Kidney epithelial cell (primary cell): Measurements from ENCODE around the gene C9orf72. TPM values are rescaled to one million over a fixed set of nuclear protein-coding genes. Genes with fewer than 3 reads are reported as not detected.
"Not testable (repeated sequence)": the region's sequence is repeated elsewhere in the genome, so short reads cannot be mapped to it uniquely, and the experiment has no call there.

Experiments
- DNase-seq: peaks from one replicate; pipeline ENCODE4 v3.0.0-alpha.2; 2010; ENCODE audit warnings: low read depth
- H3K27me3 ChIP-seq: 2 replicates; pipeline ENCODE4 v1.6.0; 2011; ENCODE audit warnings: low read length; ENCODE audit not compliant: control insufficient read depth, insufficient read depth
- H3K36me3 ChIP-seq: 2 replicates; pipeline ENCODE4 v1.5.1; 2011; ENCODE audit warnings: low read length; ENCODE audit not compliant: control insufficient read depth, insufficient read depth
- H3K4me3 ChIP-seq: 2 replicates; pipeline ENCODE4 v1.5.1; 2011; ENCODE audit warnings: low read depth, mild to moderate bottlenecking, control low read depth, low read length
- total RNA-seq: library from RNA; depleted of rRNA; stranded (reverse); fragments of >200 nt; gene quantifications from 2 replicates; pipeline ENCODE4 v1.2.3, GENCODE V29; 2015
- TF ChIP-seq, protein P1 (sequence below): IDR thresholded peaks from 2 replicates; pipeline ENCODE4 v1.5.1; 2011; ENCODE audit warnings: mild to moderate bottlenecking, moderate library complexity, low read length, control low read depth, inconsistent platforms; ENCODE audit not compliant: insufficient read depth, poor library complexity, severe bottlenecking

C9orf72 gene
- total RNA-seq, 1 donor from 2014 or later = 10.2 TPM

- TF ChIP-seq, protein P1, sequence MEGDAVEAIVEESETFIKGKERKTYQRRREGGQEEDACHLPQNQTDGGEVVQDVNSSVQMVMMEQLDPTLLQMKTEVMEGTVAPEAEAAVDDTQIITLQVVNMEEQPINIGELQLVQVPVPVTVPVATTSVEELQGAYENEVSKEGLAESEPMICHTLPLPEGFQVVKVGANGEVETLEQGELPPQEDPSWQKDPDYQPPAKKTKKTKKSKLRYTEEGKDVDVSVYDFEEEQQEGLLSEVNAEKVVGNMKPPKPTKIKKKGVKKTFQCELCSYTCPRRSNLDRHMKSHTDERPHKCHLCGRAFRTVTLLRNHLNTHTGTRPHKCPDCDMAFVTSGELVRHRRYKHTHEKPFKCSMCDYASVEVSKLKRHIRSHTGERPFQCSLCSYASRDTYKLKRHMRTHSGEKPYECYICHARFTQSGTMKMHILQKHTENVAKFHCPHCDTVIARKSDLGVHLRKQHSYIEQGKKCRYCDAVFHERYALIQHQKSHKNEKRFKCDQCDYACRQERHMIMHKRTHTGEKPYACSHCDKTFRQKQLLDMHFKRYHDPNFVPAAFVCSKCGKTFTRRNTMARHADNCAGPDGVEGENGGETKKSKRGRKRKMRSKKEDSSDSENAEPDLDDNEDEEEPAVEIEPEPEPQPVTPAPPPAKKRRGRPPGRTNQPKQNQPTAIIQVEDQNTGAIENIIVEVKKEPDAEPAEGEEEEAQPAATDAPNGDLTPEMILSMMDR = no peak
- no peak for DNase-seq
- Histone ChIP-seq H3K4me3 (no peak overlapping the region), H3K36me3 (no peaks in the 10 kb centered on the region), H3K27me3 (no peaks in the 10 kb centered on the region)
These were observed 69.0 kb downstream of the C9orf72 start for GRCh38 chr9:27504259-27504658.

GRCh38 chr9:27503623-27504022 lies 69.7 kb downstream of the C9orf72 start:
- H3K36me3 ChIP-seq = no peaks in the 10 kb centered on the region
- H3K4me3 ChIP-seq = no peak overlapping the region
- no peak for DNase-seq
- no peaks in the 10 kb centered on the region for H3K27me3 ChIP-seq
- TF ChIP-seq, protein P1 = no peak

- not testable (repeated sequence) for H3K36me3 ChIP-seq, H3K27me3 ChIP-seq, H3K4me3 ChIP-seq, DNase-seq
These were observed 72.4 kb downstream of the C9orf72 start for GRCh38 chr9:27500902-27501301.

DNA sequence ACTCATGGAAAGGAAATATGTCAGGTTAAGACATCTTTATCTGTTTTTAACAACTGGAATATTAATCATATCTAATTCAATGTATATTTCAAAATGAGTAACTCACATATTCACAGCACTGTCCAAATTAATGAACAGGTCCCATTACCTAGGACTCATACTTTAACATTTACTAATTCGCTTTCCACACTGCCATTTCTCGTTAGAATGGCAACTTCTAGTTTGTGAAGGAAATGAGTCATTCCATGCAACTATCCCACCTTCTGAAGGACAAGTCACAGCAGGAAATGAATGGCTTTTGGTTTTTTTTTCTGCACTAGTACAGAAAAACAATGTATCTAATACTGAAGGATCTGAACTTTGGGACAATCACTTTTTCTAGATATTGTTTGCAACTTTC lies 73.8 kb downstream of the C9orf72 start:
- TF ChIP-seq, protein P1 = no peak
- DNase-seq = peak; percentile 44
- H3K27me3 ChIP-seq = no peaks in the 10 kb centered on the region
- no peak overlapping the region for H3K4me3 ChIP-seq
- no peaks in the 10 kb centered on the region for H3K36me3 ChIP-seq

DNA sequence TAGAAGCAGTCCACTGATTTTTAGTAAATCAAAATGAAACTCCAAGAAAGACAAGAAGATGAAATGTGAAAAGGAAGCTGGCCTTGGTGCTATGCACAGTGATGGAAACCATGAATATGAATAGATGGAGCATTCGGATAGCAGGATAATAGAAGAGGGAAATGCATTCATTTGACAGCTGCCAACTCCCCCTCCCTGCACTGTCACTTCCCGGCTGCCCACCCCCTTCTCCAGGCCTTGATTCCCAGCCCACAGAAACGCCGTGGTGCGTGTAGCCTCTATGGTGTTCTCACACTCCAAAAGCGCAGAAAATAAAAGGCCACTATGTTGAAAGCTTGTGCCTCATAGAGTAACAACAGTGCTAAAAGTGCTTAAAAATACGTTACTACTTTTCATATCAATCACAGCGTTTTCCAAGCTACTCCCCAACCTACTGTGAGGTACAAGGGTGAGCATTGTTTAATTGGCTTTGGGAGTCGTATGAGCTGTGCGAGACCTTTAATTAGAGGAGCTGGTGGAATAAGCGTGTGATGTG lies 75.3 kb downstream of the C9orf72 start:
- no peaks in the 10 kb centered on the region for H3K36me3 ChIP-seq
- TF ChIP-seq, protein P1 = no peak
- no peaks in the 10 kb centered on the region for H3K27me3 ChIP-seq
- no peak for DNase-seq
- H3K4me3 ChIP-seq = no peak overlapping the region

Other genes starting within 250 kb of the C9orf72 start
- gene IFNK, start 49.2 kb downstream of the C9orf72 start, total RNA-seq = not detected in 2 replicates
- 1.4 and 1.9 TPM in 2 replicates for gene MOB3B, start 43.7 kb downstream of the C9orf72 start, total RNA-seq